22Rv1 (cell line): ENCODE results near the gene SIN3B.

ENCODE experiments used
- ZFX ChIP-seq: fragments of 450-650 bp; IDR thresholded peaks from 2 replicates; pipeline ENCODE4 v1.6.1; 2017; ENCODE audit warnings: antibody characterized with exemption, borderline replicate concordance
- TF ChIP-seq, protein P1 (sequence below): fragments of 450-650 bp; IDR thresholded peaks from 2 replicates; pipeline ENCODE4 v1.5.1; 2017; ENCODE audit warnings: mild to moderate bottlenecking

DNA sequence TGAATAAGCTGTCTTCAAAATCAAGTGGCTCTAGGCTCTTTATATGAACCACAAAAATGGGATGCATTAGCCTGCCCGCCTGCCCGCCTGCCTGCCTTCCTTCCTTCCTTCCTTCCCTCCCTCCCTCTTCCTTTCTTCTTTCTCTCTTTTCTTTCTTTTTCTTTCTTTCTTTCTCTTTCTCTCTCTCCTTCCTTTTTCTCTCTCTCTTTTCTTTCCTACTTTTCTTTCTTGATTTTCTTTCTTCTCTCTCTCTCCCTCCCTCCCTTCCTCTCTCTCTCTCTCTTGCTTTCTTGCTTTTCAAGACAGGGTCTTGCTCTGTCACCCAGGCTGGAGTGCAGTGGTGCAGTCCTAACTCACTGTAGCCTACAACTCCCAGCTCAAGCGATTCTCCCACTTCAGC is 86.5 kb downstream of the SIN3B start:
- TF ChIP-seq, protein P1, sequence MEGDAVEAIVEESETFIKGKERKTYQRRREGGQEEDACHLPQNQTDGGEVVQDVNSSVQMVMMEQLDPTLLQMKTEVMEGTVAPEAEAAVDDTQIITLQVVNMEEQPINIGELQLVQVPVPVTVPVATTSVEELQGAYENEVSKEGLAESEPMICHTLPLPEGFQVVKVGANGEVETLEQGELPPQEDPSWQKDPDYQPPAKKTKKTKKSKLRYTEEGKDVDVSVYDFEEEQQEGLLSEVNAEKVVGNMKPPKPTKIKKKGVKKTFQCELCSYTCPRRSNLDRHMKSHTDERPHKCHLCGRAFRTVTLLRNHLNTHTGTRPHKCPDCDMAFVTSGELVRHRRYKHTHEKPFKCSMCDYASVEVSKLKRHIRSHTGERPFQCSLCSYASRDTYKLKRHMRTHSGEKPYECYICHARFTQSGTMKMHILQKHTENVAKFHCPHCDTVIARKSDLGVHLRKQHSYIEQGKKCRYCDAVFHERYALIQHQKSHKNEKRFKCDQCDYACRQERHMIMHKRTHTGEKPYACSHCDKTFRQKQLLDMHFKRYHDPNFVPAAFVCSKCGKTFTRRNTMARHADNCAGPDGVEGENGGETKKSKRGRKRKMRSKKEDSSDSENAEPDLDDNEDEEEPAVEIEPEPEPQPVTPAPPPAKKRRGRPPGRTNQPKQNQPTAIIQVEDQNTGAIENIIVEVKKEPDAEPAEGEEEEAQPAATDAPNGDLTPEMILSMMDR: no peak
- TF ChIP-seq ZFX: no peak
